Measurements from ENCODE around the gene IGFBP6.

IGFBP6 gene

GRCh38 chr12:53059434-53060063 is 37.9 kb upstream of the IGFBP6 start:
- no peak for DNase-seq

GRCh38 chr12:53060064-53060720 is 37.3 kb upstream of the IGFBP6 start:
- no peak for DNase-seq

- DNase-seq, result no peak
Observed at GRCh38 chr12:53060721-53061276, 36.7 kb upstream of the IGFBP6 start.

GRCh38 chr12:53061404-53062010 is 36.0 kb upstream of the IGFBP6 start:
- DNase-seq, result no peak

GRCh38 chr12:53062011-53062961 is 35.2 kb upstream of the IGFBP6 start:
- DNase-seq, result no peak

- no peak for DNase-seq
Observed at GRCh38 chr12:53062977-53063707, 34.3 kb upstream of the IGFBP6 start.

GRCh38 chr12:53063708-53064612 is 33.5 kb upstream of the IGFBP6 start:
- no peak for DNase-seq

GRCh38 chr12:53064613-53065436 is 32.6 kb upstream of the IGFBP6 start:
- DNase-seq, result no peak

- no peak for DNase-seq
Observed at GRCh38 chr12:53065470-53065869, 32.0 kb upstream of the IGFBP6 start.

GRCh38 chr12:53065975-53066931 is 31.2 kb upstream of the IGFBP6 start:
- DNase-seq, result peak; percentile 79

GRCh38 chr12:53067074-53067992 is 30.1 kb upstream of the IGFBP6 start:
- no peak for DNase-seq

GRCh38 chr12:53067993-53068770 is 29.3 kb upstream of the IGFBP6 start:
- DNase-seq, result no peak

- DNase-seq, result no peak
Observed at GRCh38 chr12:53068811-53069585, 28.5 kb upstream of the IGFBP6 start.

GRCh38 chr12:53069621-53070410 is 27.7 kb upstream of the IGFBP6 start:
- no peak for DNase-seq

GRCh38 chr12:53070877-53071492 is 26.5 kb upstream of the IGFBP6 start:
- no peak for DNase-seq

All from hematopoietic multipotent progenitor cell treated with erythropoietin and hydrocortisone succinate and interleukin-3 and kit ligand, for 4 days (in vitro differentiated cells).